ENCODE data around the gene FAIM2. TPM values are rescaled to one million over a fixed set of nuclear protein-coding genes. Genes with fewer than 3 reads are reported as not detected.

FAIM2 gene
- total RNA-seq, 1 experiment from 2014 or later: 0.18 TPM

GRCh38 chr12:49907352-49907751, 3.7 kb upstream of the FAIM2 start:
- no peak overlapping the region for H3K27ac ChIP-seq (ENCODE audit: low read length)
- no peak overlapping the region for H3K4me2 ChIP-seq (ENCODE audit: low read length)
- DNase-seq: no peak
- no peak for ATAC-seq
- BruUV-seq (replicated peaks): no TSS peak
- no peaks in the 10 kb centered on the region for H3K36me3 ChIP-seq (ENCODE audit: low read depth, low read length)
- CTCF ChIA-PET: no interaction called here
- H3F3A ChIP-seq (ENCODE audit: low read length, unreplicated experiment): no peaks in the 10 kb centered on the region
- H3K4me3 ChIP-seq (ENCODE audit: low read length): no peak overlapping the region
- no peaks in the 10 kb centered on the region for H4K20me1 ChIP-seq (ENCODE audit: low read length)
- H3K9me3 ChIP-seq (ENCODE audit: low read length): no peaks in the 10 kb centered on the region
- no peaks in the 10 kb centered on the region for H3K9me2 ChIP-seq (replicated peaks; ENCODE audit: low read length)
- H3K4me1 ChIP-seq (ENCODE audit: insufficient read depth, low read length): no peaks in the 10 kb centered on the region
- no peaks in the 10 kb centered on the region for H3K27me3 ChIP-seq (ENCODE audit: low read length)
- intact Hi-C loops (cut with micrococcal nuclease): no loop called here
- TF ChIP-seq EZH2 (IDR thresholded peaks at IDR 0.05; ENCODE audit: low read length, unreplicated experiment): no peak
- no peak overlapping the region for H2AFZ ChIP-seq (ENCODE audit: low read length)
- H3K79me2 ChIP-seq (ENCODE audit: low read length): no peaks in the 10 kb centered on the region
- POLR2A ChIA-PET (ENCODE audit: unreplicated experiment): no interaction called here
- H3K9ac ChIP-seq (ENCODE audit: low read length): no peak overlapping the region

- Histone ChIP-seq H3K9ac (ENCODE audit: low read length) (no peak overlapping the region), H3K27ac (ENCODE audit: low read length) (no peak overlapping the region), H3K79me2 (ENCODE audit: low read length) (no peaks in the 10 kb centered on the region), H3K36me3 (ENCODE audit: low read depth, low read length) (no peaks in the 10 kb centered on the region), H3K9me3 (ENCODE audit: low read length) (no peaks in the 10 kb centered on the region), H3F3A (ENCODE audit: low read length, unreplicated experiment) (no peaks in the 10 kb centered on the region), H2AFZ (ENCODE audit: low read length) (no peak overlapping the region), H3K4me1 (ENCODE audit: insufficient read depth, low read length) (no peaks in the 10 kb centered on the region), H3K27me3 (ENCODE audit: low read length) (no peaks in the 10 kb centered on the region), H4K20me1 (ENCODE audit: low read length) (no peaks in the 10 kb centered on the region), H3K9me2 (replicated peaks; ENCODE audit: low read length) (no peaks in the 10 kb centered on the region), H3K4me3 (ENCODE audit: low read length) (no peak overlapping the region), H3K4me2 (ENCODE audit: low read length) (no peak overlapping the region)
- ATAC-seq: no peak
- intact Hi-C loops (cut with micrococcal nuclease): no loop called here
- ChIA-PET POLR2A (ENCODE audit: unreplicated experiment) (no interaction called here), CTCF (interaction anchor here (0.5 kb wide), 1 partner anchor 66 kb away, joined by 3 read pairs; no protein-coding TSS in a partner anchor)
- no peak for DNase-seq
- no TSS peak for BruUV-seq (replicated peaks)
- TF ChIP-seq, protein P1, sequence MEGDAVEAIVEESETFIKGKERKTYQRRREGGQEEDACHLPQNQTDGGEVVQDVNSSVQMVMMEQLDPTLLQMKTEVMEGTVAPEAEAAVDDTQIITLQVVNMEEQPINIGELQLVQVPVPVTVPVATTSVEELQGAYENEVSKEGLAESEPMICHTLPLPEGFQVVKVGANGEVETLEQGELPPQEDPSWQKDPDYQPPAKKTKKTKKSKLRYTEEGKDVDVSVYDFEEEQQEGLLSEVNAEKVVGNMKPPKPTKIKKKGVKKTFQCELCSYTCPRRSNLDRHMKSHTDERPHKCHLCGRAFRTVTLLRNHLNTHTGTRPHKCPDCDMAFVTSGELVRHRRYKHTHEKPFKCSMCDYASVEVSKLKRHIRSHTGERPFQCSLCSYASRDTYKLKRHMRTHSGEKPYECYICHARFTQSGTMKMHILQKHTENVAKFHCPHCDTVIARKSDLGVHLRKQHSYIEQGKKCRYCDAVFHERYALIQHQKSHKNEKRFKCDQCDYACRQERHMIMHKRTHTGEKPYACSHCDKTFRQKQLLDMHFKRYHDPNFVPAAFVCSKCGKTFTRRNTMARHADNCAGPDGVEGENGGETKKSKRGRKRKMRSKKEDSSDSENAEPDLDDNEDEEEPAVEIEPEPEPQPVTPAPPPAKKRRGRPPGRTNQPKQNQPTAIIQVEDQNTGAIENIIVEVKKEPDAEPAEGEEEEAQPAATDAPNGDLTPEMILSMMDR (conservative IDR thresholded peaks at IDR 0.05; ENCODE audit: low read depth, low read length): no peak
Observed at GRCh38 chr12:49905718-49906314, 2.1 kb upstream of the FAIM2 start.

DNA sequence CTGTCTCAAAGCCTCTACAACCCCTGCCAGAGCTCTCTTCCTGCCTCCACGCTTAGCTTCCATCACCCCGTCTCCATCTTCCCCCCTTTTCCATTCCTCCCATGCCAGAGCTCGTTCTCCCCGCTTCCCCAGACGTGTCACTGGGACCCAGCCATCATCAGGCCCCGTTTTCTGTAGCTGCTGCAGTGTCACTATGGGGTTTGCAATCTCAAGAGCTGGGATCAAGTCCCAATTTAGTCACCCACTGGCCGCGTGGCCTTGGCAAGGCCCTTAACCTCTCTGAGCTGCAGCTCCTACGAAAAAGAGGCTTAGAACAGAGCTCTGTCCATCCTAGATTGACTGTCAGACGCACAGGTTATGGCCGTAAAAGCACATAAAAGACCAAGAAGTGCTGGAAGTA, 901 bp upstream of the FAIM2 start:
- POLR2A ChIA-PET (ENCODE audit: unreplicated experiment): no interaction called here
- ATAC-seq: no peak

More for the DNA sequence above, 901 bp upstream of the FAIM2 start:
- H3K4me1 ChIP-seq (ENCODE audit: insufficient read depth, low read length): no peaks in the 10 kb centered on the region
- no peaks in the 10 kb centered on the region for H3F3A ChIP-seq (ENCODE audit: low read length, unreplicated experiment)
- H3K27me3 ChIP-seq (ENCODE audit: low read length): no peaks in the 10 kb centered on the region
- H3K79me2 ChIP-seq (ENCODE audit: low read length): no peaks in the 10 kb centered on the region
- intact Hi-C loops (cut with micrococcal nuclease): no loop called here
- no peak overlapping the region for H3K9ac ChIP-seq (ENCODE audit: low read length)
- H4K20me1 ChIP-seq (ENCODE audit: low read length): no peaks in the 10 kb centered on the region
- H3K27ac ChIP-seq (ENCODE audit: low read length): no peak overlapping the region
- H3K9me3 ChIP-seq (ENCODE audit: low read length): no peaks in the 10 kb centered on the region
- TF ChIP-seq EZH2phosphoT487 (IDR thresholded peaks at IDR 0.05; ENCODE audit: borderline replicate concordance, low read length) (no peak), EZH2 (IDR thresholded peaks at IDR 0.05; ENCODE audit: low read length, unreplicated experiment) (no peak)
- TF ChIP-seq, protein P1 (conservative IDR thresholded peaks at IDR 0.05; ENCODE audit: low read depth, low read length): no peak
- no peak overlapping the region for H3K4me3 ChIP-seq (ENCODE audit: low read length)
- CTCF ChIA-PET: interaction anchor here (0.6 kb wide), 1 partner anchor 161 kb away, joined by 3 read pairs; no protein-coding TSS in a partner anchor
- no peaks in the 10 kb centered on the region for H3K36me3 ChIP-seq (ENCODE audit: low read depth, low read length)
- H2AFZ ChIP-seq (ENCODE audit: low read length): no peak overlapping the region
- no peaks in the 10 kb centered on the region for H3K9me2 ChIP-seq (replicated peaks; ENCODE audit: low read length)
- no peak for DNase-seq
- H3K4me2 ChIP-seq (ENCODE audit: low read length): no peak overlapping the region
- no TSS peak for BruUV-seq (replicated peaks)

Data from PC-3 (cell line).